K562 (cell line): ENCODE results near the gene CAMK1D.

Source experiments
- CTCF ChIP-seq, 3 experiments: IDR thresholded peaks in 2 of 3; conservative IDR thresholded peaks in 1 of 3; 2 replicates each; pipeline ENCODE4 v1.5.1; 2011 to 2012; ENCODE audit warnings: low read length in 3 of 3, mild to moderate bottlenecking in 3 of 3, control low read depth in 2 of 3, improper control_type of control experiment in 1 of 3, inconsistent platforms in 1 of 3, low read depth in 1 of 3, mixed read lengths in 1 of 3, moderate library complexity in 1 of 3; ENCODE audit not compliant: insufficient read depth in 2 of 3
- IRF2 ChIP-seq: sonication (generic); formaldehyde crosslinking; IDR thresholded peaks from 2 replicates; pipeline ENCODE4 v1.8.1; 2022; ENCODE audit warnings: mild to moderate bottlenecking, missing genetic modification reagents
- MAFK ChIP-seq: IDR thresholded peaks from 2 replicates; pipeline ENCODE4 v1.6.1; 2011; ENCODE audit warnings: low read length, improper control_type of control experiment
- MAZ ChIP-seq, 2 experiments: fragments of 450-650 bp in 1 of 2; sonication (generic) in 1 of 2; formaldehyde crosslinking; IDR thresholded peaks in 1 of 2; conservative IDR thresholded peaks in 1 of 2; 2 replicates each; pipeline versions ENCODE4 v1.4.0 to v1.5.0; 2020; ENCODE audit warnings: mild to moderate bottlenecking in 1 of 2, missing genetic modification reagents in 1 of 2
- NCOA2 ChIP-seq, 2 experiments: fragments of 450-650 bp; IDR thresholded peaks; 2 replicates each; pipeline ENCODE4 v1.6.1; 2018; ENCODE audit warnings: mild to moderate bottlenecking in 2 of 2, moderate library complexity in 1 of 2; ENCODE audit not compliant: partially characterized antibody in 2 of 2
- ZNF282 ChIP-seq: sonication (generic); formaldehyde crosslinking; IDR thresholded peaks from 2 replicates; pipeline ENCODE4 v1.8.1; 2023; ENCODE audit warnings: missing genetic modification reagents
- ZNF586 ChIP-seq: fragments of 450-650 bp; formaldehyde crosslinking; conservative IDR thresholded peaks from 2 replicates; pipeline ENCODE4 v1.4.0; 2020; ENCODE audit warnings: mild to moderate bottlenecking, moderate library complexity

- TF ChIP-seq CTCF (IDR thresholded peaks at IDR 0.05 in 2 of 3, conservative IDR thresholded peaks at IDR 0.05 in 1 of 3; ENCODE audit: insufficient read depth in 2 of 3, low read depth in 1 of 3, low read length in 3 of 3) (no peak), ZNF586 (CRISPR knock-in tag) (no peak), ZNF282 (CRISPR knock-in tag) (no peak), MAFK (no peak), NCOA2 (IDR thresholded peaks at IDR 0.05; ENCODE audit: partially characterized antibody in 2 of 2) (no peak), MAZ (CRISPR knock-in tag; conservative IDR thresholded peaks at IDR 0.05 in 1 of 2, IDR thresholded peaks at IDR 0.05 in 1 of 2) (no peak), IRF2 (CRISPR knock-in tag) (no peak)
These were observed 446.2 kb downstream of the CAMK1D start for GRCh38 chr10:12795315-12796110.
